Liver (tissue), 9 donors: Measurements from ENCODE around the gene PTPRN2. TPM values are rescaled to one million over a fixed set of nuclear protein-coding genes. Genes with fewer than 3 reads are reported as not detected.

ENCODE experiments used
- DNase-seq: peaks from one replicate; pipeline ENCODE4 v3.0.0-alpha.2; 2017; ENCODE audit warnings: low spot score
- H3K27ac ChIP-seq, 2 donors: one replicate each; pipeline ENCODE4 v1.7.0; 2013; ENCODE audit warnings: inconsistent platforms in 2 of 2, low read length in 2 of 2, control low read depth in 1 of 2, low read depth in 1 of 2, mild to moderate bottlenecking in 1 of 2
- H3K27me3 ChIP-seq, 4 donors: one replicate each; pipeline versions ENCODE4 v1.6.1 to v1.7.0; 2013; ENCODE audit warnings: low read length in 3 of 4, inconsistent platforms in 1 of 4, mild to moderate bottlenecking in 1 of 4, moderate library complexity in 1 of 4; ENCODE audit not compliant: control insufficient read depth in 4 of 4, insufficient read depth in 4 of 4
- H3K36me3 ChIP-seq, 4 donors: one replicate each; pipeline versions ENCODE4 v1.6.1 to v1.7.0; 2013; ENCODE audit warnings: low read length in 3 of 4, mild to moderate bottlenecking in 3 of 4, low read depth in 1 of 4, moderate library complexity in 1 of 4; ENCODE audit not compliant: control insufficient read depth in 4 of 4, insufficient read depth in 3 of 4
- H3K4me1 ChIP-seq, 4 donors: one replicate each; pipeline versions ENCODE4 v1.6.1 to v1.7.0; 2013; ENCODE audit warnings: low read length in 3 of 4, mild to moderate bottlenecking in 3 of 4, moderate library complexity in 1 of 4; ENCODE audit not compliant: control insufficient read depth in 4 of 4, insufficient read depth in 4 of 4
- H3K4me3 ChIP-seq, 3 donors: one replicate each; pipeline versions ENCODE4 v1.6.1 to v1.7.0; 2013; ENCODE audit warnings: low read length in 3 of 3, control low read depth in 1 of 3, low read depth in 1 of 3, mild to moderate bottlenecking in 1 of 3
- H3K9ac ChIP-seq, 2 donors: one replicate each; pipeline ENCODE4 v1.7.0; 2013; ENCODE audit warnings: low read length in 2 of 2, mild to moderate bottlenecking in 2 of 2, moderate library complexity in 2 of 2, control low read depth in 1 of 2, low read depth in 1 of 2
- H3K9me3 ChIP-seq, 4 donors: one replicate each; pipeline versions ENCODE4 v1.6.1 to v1.7.0; 2013; ENCODE audit warnings: low read length in 3 of 4; ENCODE audit not compliant: control insufficient read depth in 4 of 4
- FOXA1 ChIP-seq: IDR thresholded peaks from 2 replicates; pipeline ENCODE4 v1.6.1; 2016; ENCODE audit warnings: antibody characterized with exemption
- FOXA2 ChIP-seq: IDR thresholded peaks from 2 replicates; pipeline ENCODE4 v1.6.1; 2016; ENCODE audit warnings: antibody characterized with exemption
- GABPA ChIP-seq, 2 donors: IDR thresholded peaks in 1 of 2; conservative IDR thresholded peaks in 1 of 2; 2 replicates each; pipeline ENCODE4 v1.6.1; 2016; ENCODE audit warnings: antibody characterized with exemption in 2 of 2, mild to moderate bottlenecking in 1 of 2, moderate library complexity in 1 of 2
- HNF4A ChIP-seq, 2 donors: conservative IDR thresholded peaks; 2 replicates each; pipeline ENCODE4 v1.6.1; 2016; ENCODE audit warnings: antibody characterized with exemption in 2 of 2, mild to moderate bottlenecking in 2 of 2
- HNF4G ChIP-seq: IDR thresholded peaks from 2 replicates; pipeline ENCODE4 v1.6.1; 2016; ENCODE audit warnings: antibody characterized with exemption
- JUND ChIP-seq, 2 donors: IDR thresholded peaks; 2 replicates each; pipeline ENCODE4 v1.6.1; 2016; ENCODE audit warnings: antibody characterized with exemption in 2 of 2
- NR2F2 ChIP-seq: IDR thresholded peaks from 2 replicates; pipeline ENCODE4 v1.6.1; 2016; ENCODE audit warnings: antibody characterized with exemption
- RAD21 ChIP-seq, 2 donors: IDR thresholded peaks; 2 replicates each; pipeline ENCODE4 v1.6.1; 2016; ENCODE audit warnings: antibody characterized with exemption in 2 of 2, mild to moderate bottlenecking in 2 of 2
- RXRA ChIP-seq, 2 donors: IDR thresholded peaks; 2 replicates each; pipeline ENCODE4 v1.6.1; 2017 to 2018; ENCODE audit warnings: antibody characterized with exemption in 2 of 2, mild to moderate bottlenecking in 1 of 2
- SP1 ChIP-seq: IDR thresholded peaks from 2 replicates; pipeline ENCODE4 v1.6.1; 2018; ENCODE audit warnings: antibody characterized with exemption, mild to moderate bottlenecking
- TAF1 ChIP-seq: conservative IDR thresholded peaks from 2 replicates; pipeline ENCODE4 v1.6.1; 2016; ENCODE audit warnings: antibody characterized with exemption, mild to moderate bottlenecking
- YY1 ChIP-seq: IDR thresholded peaks from 2 replicates; pipeline ENCODE4 v1.6.1; 2016; ENCODE audit warnings: antibody characterized with exemption, mild to moderate bottlenecking
- WGBS: extraction: QIAGEN DNeasy Blood & Tissue Kit; methylation state at CpG from one replicate; pipeline ENCODE4 v1.1.7; 2013; 5-methylcytosine and 5-hydroxymethylcytosine counted together
- polyA plus RNA-seq, 2 donors: library from polyadenylated mRNA; stranded (reverse) in 1 of 2; unstranded in 1 of 2; fragments of 200-250 nt in 1 of 2; fragments of >200 nt in 1 of 2; fragmentation: Nextera tagmentation in 1 of 2; extraction: Ambion mirVana in 1 of 2; gene quantifications; one replicate each; pipeline versions ENCODE4 v1.2.1 to v1.2.3, GENCODE V29; 2013 to 2015
- total RNA-seq, 2 donors: library from RNA; depleted of rRNA; stranded (reverse); fragments of >200 nt; gene quantifications; one replicate each; pipeline ENCODE4 v1.2.3, GENCODE V29; 2014
- TF ChIP-seq, protein P1 (sequence below): fragments of 150-350 bp; IDR thresholded peaks from 2 replicates; pipeline ENCODE4 v1.5.1; 2017; ENCODE audit warnings: improper control_type of control experiment, low read depth, low read length; ENCODE audit not compliant: missing input control
- TF ChIP-seq, protein P2 (sequence below): IDR thresholded peaks from 2 replicates; pipeline ENCODE4 v1.6.1; 2016; ENCODE audit warnings: antibody characterized with exemption
- TF ChIP-seq, protein P3 (sequence below): IDR thresholded peaks from 2 replicates; pipeline ENCODE4 v1.6.1; 2016; ENCODE audit warnings: antibody characterized with exemption
- TF ChIP-seq, protein P4 (sequence below): IDR thresholded peaks from 2 replicates; pipeline ENCODE4 v1.6.1; 2016; ENCODE audit warnings: antibody characterized with exemption, mild to moderate bottlenecking
- TF ChIP-seq, protein P5 (sequence below): IDR thresholded peaks from 2 replicates; pipeline ENCODE4 v1.6.1; 2016; ENCODE audit warnings: antibody characterized with exemption
- donor health status: healthy.
- donor health status: healthy.
- donor health status: healthy.
- donor health status: healthy.
- donor health status: healthy.

PTPRN2 gene
- total and polyA plus RNA-seq, 4 donors: 0.75 to 1.9 (median 1.1) TPM

DNA sequence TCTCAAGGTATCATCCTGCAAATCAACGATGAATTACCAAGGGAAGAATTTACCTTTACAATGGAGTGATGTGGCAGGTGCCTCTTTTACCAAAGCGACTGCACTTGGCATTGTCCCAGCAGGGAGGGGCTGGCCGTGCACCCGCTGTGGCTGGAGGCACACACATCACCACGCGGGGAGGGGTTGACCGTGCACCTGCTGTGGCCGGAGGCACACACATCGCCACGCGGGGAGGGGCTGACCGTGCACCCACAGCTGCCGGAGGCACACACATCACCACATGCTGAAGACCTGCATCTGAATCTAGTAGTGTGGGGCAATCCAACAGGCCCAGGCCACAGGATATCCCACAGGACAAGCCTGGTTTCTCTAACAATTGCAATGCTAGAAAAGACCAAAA, 757.3 kb downstream of the PTPRN2 start:
- no peaks in the 10 kb centered on the region for H3K4me1 ChIP-seq
- WGBS: 86% methylated on average over 13 of the region's 13 CpGs
- TF ChIP-seq FOXA2 (no peak), HNF4A (conservative IDR thresholded peaks at IDR 0.05) (no peak), NR2F2 (no peak), RAD21 (IDR thresholded peaks at IDR 0.05) (no peak), SP1 (no peak), GABPA (IDR thresholded peaks at IDR 0.05 in 1 of 2, conservative IDR thresholded peaks at IDR 0.05 in 1 of 2) (no peak), YY1 (no peak)
- TF ChIP-seq, protein P1, sequence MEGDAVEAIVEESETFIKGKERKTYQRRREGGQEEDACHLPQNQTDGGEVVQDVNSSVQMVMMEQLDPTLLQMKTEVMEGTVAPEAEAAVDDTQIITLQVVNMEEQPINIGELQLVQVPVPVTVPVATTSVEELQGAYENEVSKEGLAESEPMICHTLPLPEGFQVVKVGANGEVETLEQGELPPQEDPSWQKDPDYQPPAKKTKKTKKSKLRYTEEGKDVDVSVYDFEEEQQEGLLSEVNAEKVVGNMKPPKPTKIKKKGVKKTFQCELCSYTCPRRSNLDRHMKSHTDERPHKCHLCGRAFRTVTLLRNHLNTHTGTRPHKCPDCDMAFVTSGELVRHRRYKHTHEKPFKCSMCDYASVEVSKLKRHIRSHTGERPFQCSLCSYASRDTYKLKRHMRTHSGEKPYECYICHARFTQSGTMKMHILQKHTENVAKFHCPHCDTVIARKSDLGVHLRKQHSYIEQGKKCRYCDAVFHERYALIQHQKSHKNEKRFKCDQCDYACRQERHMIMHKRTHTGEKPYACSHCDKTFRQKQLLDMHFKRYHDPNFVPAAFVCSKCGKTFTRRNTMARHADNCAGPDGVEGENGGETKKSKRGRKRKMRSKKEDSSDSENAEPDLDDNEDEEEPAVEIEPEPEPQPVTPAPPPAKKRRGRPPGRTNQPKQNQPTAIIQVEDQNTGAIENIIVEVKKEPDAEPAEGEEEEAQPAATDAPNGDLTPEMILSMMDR: no peak
- TF ChIP-seq, protein P2, sequence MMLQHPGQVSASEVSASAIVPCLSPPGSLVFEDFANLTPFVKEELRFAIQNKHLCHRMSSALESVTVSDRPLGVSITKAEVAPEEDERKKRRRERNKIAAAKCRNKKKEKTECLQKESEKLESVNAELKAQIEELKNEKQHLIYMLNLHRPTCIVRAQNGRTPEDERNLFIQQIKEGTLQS: no peak
- TF ChIP-seq, protein P3, sequence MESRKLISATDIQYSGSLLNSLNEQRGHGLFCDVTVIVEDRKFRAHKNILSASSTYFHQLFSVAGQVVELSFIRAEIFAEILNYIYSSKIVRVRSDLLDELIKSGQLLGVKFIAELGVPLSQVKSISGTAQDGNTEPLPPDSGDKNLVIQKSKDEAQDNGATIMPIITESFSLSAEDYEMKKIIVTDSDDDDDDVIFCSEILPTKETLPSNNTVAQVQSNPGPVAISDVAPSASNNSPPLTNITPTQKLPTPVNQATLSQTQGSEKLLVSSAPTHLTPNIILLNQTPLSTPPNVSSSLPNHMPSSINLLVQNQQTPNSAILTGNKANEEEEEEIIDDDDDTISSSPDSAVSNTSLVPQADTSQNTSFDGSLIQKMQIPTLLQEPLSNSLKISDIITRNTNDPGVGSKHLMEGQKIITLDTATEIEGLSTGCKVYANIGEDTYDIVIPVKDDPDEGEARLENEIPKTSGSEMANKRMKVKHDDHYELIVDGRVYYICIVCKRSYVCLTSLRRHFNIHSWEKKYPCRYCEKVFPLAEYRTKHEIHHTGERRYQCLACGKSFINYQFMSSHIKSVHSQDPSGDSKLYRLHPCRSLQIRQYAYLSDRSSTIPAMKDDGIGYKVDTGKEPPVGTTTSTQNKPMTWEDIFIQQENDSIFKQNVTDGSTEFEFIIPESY: no peak
- TF ChIP-seq, protein P4, sequence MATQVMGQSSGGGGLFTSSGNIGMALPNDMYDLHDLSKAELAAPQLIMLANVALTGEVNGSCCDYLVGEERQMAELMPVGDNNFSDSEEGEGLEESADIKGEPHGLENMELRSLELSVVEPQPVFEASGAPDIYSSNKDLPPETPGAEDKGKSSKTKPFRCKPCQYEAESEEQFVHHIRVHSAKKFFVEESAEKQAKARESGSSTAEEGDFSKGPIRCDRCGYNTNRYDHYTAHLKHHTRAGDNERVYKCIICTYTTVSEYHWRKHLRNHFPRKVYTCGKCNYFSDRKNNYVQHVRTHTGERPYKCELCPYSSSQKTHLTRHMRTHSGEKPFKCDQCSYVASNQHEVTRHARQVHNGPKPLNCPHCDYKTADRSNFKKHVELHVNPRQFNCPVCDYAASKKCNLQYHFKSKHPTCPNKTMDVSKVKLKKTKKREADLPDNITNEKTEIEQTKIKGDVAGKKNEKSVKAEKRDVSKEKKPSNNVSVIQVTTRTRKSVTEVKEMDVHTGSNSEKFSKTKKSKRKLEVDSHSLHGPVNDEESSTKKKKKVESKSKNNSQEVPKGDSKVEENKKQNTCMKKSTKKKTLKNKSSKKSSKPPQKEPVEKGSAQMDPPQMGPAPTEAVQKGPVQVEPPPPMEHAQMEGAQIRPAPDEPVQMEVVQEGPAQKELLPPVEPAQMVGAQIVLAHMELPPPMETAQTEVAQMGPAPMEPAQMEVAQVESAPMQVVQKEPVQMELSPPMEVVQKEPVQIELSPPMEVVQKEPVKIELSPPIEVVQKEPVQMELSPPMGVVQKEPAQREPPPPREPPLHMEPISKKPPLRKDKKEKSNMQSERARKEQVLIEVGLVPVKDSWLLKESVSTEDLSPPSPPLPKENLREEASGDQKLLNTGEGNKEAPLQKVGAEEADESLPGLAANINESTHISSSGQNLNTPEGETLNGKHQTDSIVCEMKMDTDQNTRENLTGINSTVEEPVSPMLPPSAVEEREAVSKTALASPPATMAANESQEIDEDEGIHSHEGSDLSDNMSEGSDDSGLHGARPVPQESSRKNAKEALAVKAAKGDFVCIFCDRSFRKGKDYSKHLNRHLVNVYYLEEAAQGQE: no peak
- H3K9me3 ChIP-seq: no peaks in the 10 kb centered on the region
- no peak overlapping the region for H3K27ac ChIP-seq
- DNase-seq: no peak
- H3K9ac ChIP-seq: no peak overlapping the region
- no peaks in the 10 kb centered on the region for H3K36me3 ChIP-seq
- no peak overlapping the region for H3K4me3 ChIP-seq
- H3K27me3 ChIP-seq: no peaks in the 10 kb centered on the region

DNA sequence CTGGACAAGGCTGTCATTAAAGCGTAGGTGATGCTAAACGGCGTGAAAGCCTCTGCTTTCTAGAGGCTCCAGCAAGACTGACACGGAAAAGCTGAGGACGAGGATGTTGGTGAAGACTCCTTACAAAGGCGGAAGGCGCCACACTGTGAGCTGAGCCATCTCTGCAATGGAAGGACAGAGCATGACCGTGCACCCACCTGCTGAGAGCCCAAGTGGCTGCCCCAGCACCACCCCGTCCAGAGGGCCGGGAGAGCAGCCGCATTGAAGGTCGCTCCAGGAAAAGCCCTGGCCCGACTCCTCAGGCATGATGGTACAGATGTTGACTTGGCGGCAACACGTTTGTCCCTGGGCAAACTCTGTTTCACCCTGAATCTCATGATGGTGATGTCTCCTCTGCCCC, 758.1 kb downstream of the PTPRN2 start:
- H3K4me1 ChIP-seq: no peaks in the 10 kb centered on the region
- 86% methylated on average over 15 of the region's 15 CpGs for WGBS
- no peak for DNase-seq
- H3K27me3 ChIP-seq: no peaks in the 10 kb centered on the region
- no peaks in the 10 kb centered on the region for H3K9me3 ChIP-seq
- H3K4me3 ChIP-seq: no peak overlapping the region
- H3K9ac ChIP-seq: no peak overlapping the region
- H3K36me3 ChIP-seq: no peaks in the 10 kb centered on the region
- no peak overlapping the region for H3K27ac ChIP-seq
- TF ChIP-seq TAF1 (no peak), FOXA1 (no peak), SP1 (no peak), RXRA (IDR thresholded peaks at IDR 0.05) (no peak), FOXA2 (no peak), JUND (IDR thresholded peaks at IDR 0.05) (no peak), YY1 (no peak), HNF4A (conservative IDR thresholded peaks at IDR 0.05) (no peak), GABPA (IDR thresholded peaks at IDR 0.05 in 1 of 2, conservative IDR thresholded peaks at IDR 0.05 in 1 of 2) (no peak), HNF4G (no peak)
- TF ChIP-seq, protein P5, sequence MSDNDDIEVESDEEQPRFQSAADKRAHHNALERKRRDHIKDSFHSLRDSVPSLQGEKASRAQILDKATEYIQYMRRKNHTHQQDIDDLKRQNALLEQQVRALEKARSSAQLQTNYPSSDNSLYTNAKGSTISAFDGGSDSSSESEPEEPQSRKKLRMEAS: no peak
- TF ChIP-seq, protein P2: no peak
- TF ChIP-seq, protein P1: no peak
- TF ChIP-seq, protein P4: no peak
